DOHH2 (cell line): Measurements from ENCODE around the gene CRYGD.
"Not testable (repeated sequence)": the region's sequence is repeated elsewhere in the genome, so short reads cannot be mapped to it uniquely, and the experiment has no call there.

Source experiments
- H3F3A ChIP-seq: fragments of 200-600 bp; sonication (generic), shearing (Covaris generic); 2 replicates; pipeline ENCODE4 v1.6.0; 2016; ENCODE audit warnings: antibody characterized with exemption, mild to moderate bottlenecking; ENCODE audit not compliant: control insufficient read depth, insufficient read depth
- H3K27ac ChIP-seq: fragments of 200-600 bp; sonication (generic); 2 replicates; pipeline ENCODE4 v1.5.1; 2014; ENCODE audit warnings: low read depth, mild to moderate bottlenecking, low read length, moderate library complexity
- H3K27me3 ChIP-seq: fragments of 200-600 bp; sonication (generic); 2 replicates; pipeline ENCODE4 v1.6.1; 2014; ENCODE audit warnings: mild to moderate bottlenecking, low read length, mixed read lengths; ENCODE audit not compliant: control insufficient read depth
- H3K36me3 ChIP-seq: fragments of 200-600 bp; sonication (generic); 2 replicates; pipeline ENCODE4 v1.6.1; 2014; ENCODE audit warnings: mild to moderate bottlenecking, low read length, moderate library complexity, mixed read lengths; ENCODE audit not compliant: control insufficient read depth
- H3K4me1 ChIP-seq: fragments of 200-600 bp; sonication (generic); 2 replicates; pipeline ENCODE4 v1.6.1; 2014; ENCODE audit warnings: mild to moderate bottlenecking, low read length, mixed read lengths; ENCODE audit not compliant: control insufficient read depth
- H3K4me2 ChIP-seq: fragments of 200-600 bp; sonication (generic); 2 replicates; pipeline ENCODE4 v1.6.0; 2014; ENCODE audit warnings: mild to moderate bottlenecking, low read length, moderate library complexity
- H3K4me3 ChIP-seq: fragments of 200-600 bp; sonication (generic); 2 replicates; pipeline ENCODE4 v1.5.1; 2014; ENCODE audit warnings: mild to moderate bottlenecking, low read length, mixed read lengths
- H3K79me2 ChIP-seq: fragments of 200-600 bp; sonication (generic); 2 replicates; pipeline ENCODE4 v1.6.1; 2014; ENCODE audit warnings: mild to moderate bottlenecking, low read length, mixed read lengths; ENCODE audit not compliant: control insufficient read depth
- H3K9me2 ChIP-seq: fragments of 200-600 bp; sonication (generic); replicated peaks from 2 replicates; pipeline ENCODE4 v1.6.1; 2014; ENCODE audit warnings: mild to moderate bottlenecking, low read length, mixed read lengths; ENCODE audit not compliant: control insufficient read depth
- H3K9me3 ChIP-seq: fragments of 200-600 bp; sonication (generic); 2 replicates; pipeline ENCODE4 v1.6.1; 2014; ENCODE audit warnings: antibody characterized with exemption, low read length, mixed read lengths; ENCODE audit not compliant: control insufficient read depth, insufficient read depth
- H4K20me1 ChIP-seq: fragments of 200-600 bp; sonication (generic); 2 replicates; pipeline ENCODE4 v1.6.0; 2014; ENCODE audit warnings: low read depth, mild to moderate bottlenecking, antibody characterized with exemption, low read length, moderate library complexity; ENCODE audit not compliant: control insufficient read depth, insufficient read depth
- CTCF ChIP-seq: fragments of 200-600 bp; sonication (generic); IDR thresholded peaks from one replicate; pipeline ENCODE4 v1.5.1; 2014; ENCODE audit warnings: antibody characterized with exemption, mild to moderate bottlenecking, low read depth, low read length; ENCODE audit not compliant: poor library complexity, severe bottlenecking
- EZH2phosphoT487 ChIP-seq: fragments of 200-600 bp; sonication (generic); IDR thresholded peaks from 2 replicates; pipeline ENCODE4 v1.6.1; 2017; ENCODE audit warnings: borderline replicate concordance, mild to moderate bottlenecking, antibody characterized with exemption, low read length, moderate library complexity, mixed read lengths

Gene CRYGD

GRCh38 chr2:208103616-208104015 is 20.7 kb downstream of the CRYGD start:
- TF ChIP-seq EZH2phosphoT487 (no peak), CTCF (no peak)
- H3K27ac ChIP-seq = no peak overlapping the region
- H3K36me3 ChIP-seq = no peaks in the 10 kb centered on the region
- H3K79me2 ChIP-seq = no peaks in the 10 kb centered on the region
- H3K4me2 ChIP-seq = no peak overlapping the region
- no peaks in the 10 kb centered on the region for H3K27me3 ChIP-seq
- no peak overlapping the region for H3K4me3 ChIP-seq
- no peaks in the 10 kb centered on the region for H3F3A ChIP-seq
- H3K9me2 ChIP-seq = no peaks in the 10 kb centered on the region
- H3K4me1 ChIP-seq = no peaks in the 10 kb centered on the region
- H3K9me3 ChIP-seq = no peaks in the 10 kb centered on the region
- no peaks in the 10 kb centered on the region for H4K20me1 ChIP-seq

- Histone ChIP-seq H3K9me2 (no peaks in the 10 kb centered on the region), H3K27ac (no peak overlapping the region), H3K9me3 (no peaks in the 10 kb centered on the region), H3K4me3 (no peak overlapping the region), H3K79me2 (no peaks in the 10 kb centered on the region), H3K36me3 (no peaks in the 10 kb centered on the region), H4K20me1 (no peaks in the 10 kb centered on the region), H3K4me1 (no peaks in the 10 kb centered on the region), H3K27me3 (peaks cover 5% of the 10 kb centered on the region; the same call in 1 of the 2 replicates), H3K4me2 (no peak overlapping the region), H3F3A (no peaks in the 10 kb centered on the region)
- no peak for TF ChIP-seq EZH2phosphoT487
- TF ChIP-seq CTCF = peak; percentile 35
Observed at GRCh38 chr2:208101716-208102631, 22.4 kb downstream of the CRYGD start.

- Histone ChIP-seq H3F3A (no peaks in the 10 kb centered on the region), H3K27me3 (peaks cover 11% of the 10 kb centered on the region; the same call in 1 of the 2 replicates), H3K9me3 (no peaks in the 10 kb centered on the region), H3K4me1 (no peaks in the 10 kb centered on the region), H3K79me2 (no peaks in the 10 kb centered on the region), H3K4me2 (no peak overlapping the region), H3K36me3 (no peaks in the 10 kb centered on the region), H3K9me2 (no peaks in the 10 kb centered on the region), H4K20me1 (no peaks in the 10 kb centered on the region), H3K27ac (no peak overlapping the region), H3K4me3 (no peak overlapping the region)
- TF ChIP-seq CTCF = no peak
- no peak for TF ChIP-seq EZH2phosphoT487
Observed at GRCh38 chr2:208099682-208100470, 24.4 kb downstream of the CRYGD start.

GRCh38 chr2:208098701-208099100 is 25.6 kb downstream of the CRYGD start:
- not testable (repeated sequence) for H3K4me3 ChIP-seq, H3K9me2 ChIP-seq, H4K20me1 ChIP-seq, H3K4me2 ChIP-seq, H3K79me2 ChIP-seq, H3K27ac ChIP-seq, H3F3A ChIP-seq, H3K4me1 ChIP-seq, H3K36me3 ChIP-seq, H3K9me3 ChIP-seq
- H3K27me3 ChIP-seq = peaks cover 11% of the 10 kb centered on the region; the same call in 1 of the 2 replicates
